Calu3 (cell line): ENCODE measurements around the gene STX8. TPM values are rescaled to one million over a fixed set of nuclear protein-coding genes. Genes with fewer than 3 reads are reported as not detected.

Experiments
- BruUV-seq: library from RNA; stranded (reverse); fragments of 400-500 nt; replicated peaks from 2 replicates; lab custom pipeline; 2021; lab: Mats Ljungman, UMichigan
- CTCF ChIA-PET: fragments of 300-600 bp; sonication (Branson Sonifier 250); formaldehyde crosslinking; loops from one replicate; lab custom pipeline; 2022; ENCODE audit warnings: antibody characterized with exemption; lab: Charles Lee
- DNase-seq: peaks from one replicate; pipeline ENCODE4 v3.0.0; 2022
- H3K27ac Mint-ChIP-seq: one replicate; pipeline ENCODE4 v1.8.0; 2022; ENCODE audit warnings: mixed read lengths; ENCODE audit not compliant: unreplicated experiment
- H3K27me3 Mint-ChIP-seq: one replicate; pipeline ENCODE4 v1.8.0; 2022; ENCODE audit warnings: mixed read lengths; ENCODE audit not compliant: unreplicated experiment
- H3K36me3 Mint-ChIP-seq: one replicate; pipeline ENCODE4 v1.8.0; 2022; ENCODE audit warnings: mild to moderate bottlenecking, moderate library complexity, mixed read lengths; ENCODE audit not compliant: insufficient read depth, unreplicated experiment
- H3K4me1 Mint-ChIP-seq: one replicate; pipeline ENCODE4 v1.8.0; 2022; ENCODE audit warnings: mild to moderate bottlenecking, low read depth, mixed read lengths; ENCODE audit not compliant: unreplicated experiment
- H3K4me3 Mint-ChIP-seq: one replicate; pipeline ENCODE4 v1.8.0; 2022; ENCODE audit warnings: mild to moderate bottlenecking, low read depth, moderate library complexity, mixed read lengths; ENCODE audit not compliant: unreplicated experiment
- H3K9me3 Mint-ChIP-seq: one replicate; pipeline ENCODE4 v1.8.0; 2022; ENCODE audit warnings: low read depth, mixed read lengths; ENCODE audit not compliant: unreplicated experiment
- intact Hi-C: fragments of 100-400 bp; cut with micrococcal nuclease; formaldehyde crosslinking; loops from one replicate; pipeline ENCODE4 v1.10.0; 2022; ENCODE audit not compliant: unreplicated experiment
- total RNA-seq: library from RNA; stranded (reverse); gene quantifications from 2 replicates; pipeline ENCODE4 v1.2.3, GENCODE V29; 2022
- TF ChIP-seq, protein P1 (sequence below): fragments of 200-600 bp; IDR thresholded peaks from one replicate; pipeline ENCODE4 v1.8.0; 2022; ENCODE audit warnings: antibody characterized with exemption; ENCODE audit not compliant: unreplicated experiment

STX8 gene
- total RNA-seq, 1 experiment from 2014 or later, result 32.4 TPM

DNA sequence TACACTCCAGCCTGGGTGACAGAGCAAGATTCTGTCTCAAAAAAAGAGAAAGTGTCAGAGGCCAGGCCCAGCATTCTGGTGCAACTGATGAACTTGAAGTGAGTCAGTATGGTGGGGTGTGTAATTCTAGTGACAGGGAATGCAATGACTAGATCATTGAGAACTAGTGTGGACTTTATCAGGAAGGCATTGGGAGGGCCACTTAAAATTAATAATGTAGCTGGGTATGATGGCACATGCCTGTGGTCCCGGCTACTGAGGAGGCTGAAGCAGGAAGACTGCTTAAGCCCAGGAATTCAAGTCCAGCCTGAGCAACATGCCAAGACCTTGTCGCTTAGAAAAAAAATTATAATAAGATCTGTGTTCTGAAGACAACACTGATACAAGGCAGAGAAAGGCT lies 90.8 kb downstream of the STX8 start:
- Mint-ChIP-seq H3K27ac (no peak overlapping the region), H3K4me3 (no peak overlapping the region), H3K36me3 (peaks cover 3% of the 10 kb centered on the region), H3K9me3 (no peaks in the 10 kb centered on the region), H3K4me1 (no peaks in the 10 kb centered on the region), H3K27me3 (no peaks in the 10 kb centered on the region)
- CTCF ChIA-PET, result no interaction called here
- TF ChIP-seq, protein P1, sequence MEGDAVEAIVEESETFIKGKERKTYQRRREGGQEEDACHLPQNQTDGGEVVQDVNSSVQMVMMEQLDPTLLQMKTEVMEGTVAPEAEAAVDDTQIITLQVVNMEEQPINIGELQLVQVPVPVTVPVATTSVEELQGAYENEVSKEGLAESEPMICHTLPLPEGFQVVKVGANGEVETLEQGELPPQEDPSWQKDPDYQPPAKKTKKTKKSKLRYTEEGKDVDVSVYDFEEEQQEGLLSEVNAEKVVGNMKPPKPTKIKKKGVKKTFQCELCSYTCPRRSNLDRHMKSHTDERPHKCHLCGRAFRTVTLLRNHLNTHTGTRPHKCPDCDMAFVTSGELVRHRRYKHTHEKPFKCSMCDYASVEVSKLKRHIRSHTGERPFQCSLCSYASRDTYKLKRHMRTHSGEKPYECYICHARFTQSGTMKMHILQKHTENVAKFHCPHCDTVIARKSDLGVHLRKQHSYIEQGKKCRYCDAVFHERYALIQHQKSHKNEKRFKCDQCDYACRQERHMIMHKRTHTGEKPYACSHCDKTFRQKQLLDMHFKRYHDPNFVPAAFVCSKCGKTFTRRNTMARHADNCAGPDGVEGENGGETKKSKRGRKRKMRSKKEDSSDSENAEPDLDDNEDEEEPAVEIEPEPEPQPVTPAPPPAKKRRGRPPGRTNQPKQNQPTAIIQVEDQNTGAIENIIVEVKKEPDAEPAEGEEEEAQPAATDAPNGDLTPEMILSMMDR, result no peak
- BruUV-seq, result no TSS peak
- no peak for DNase-seq
- intact Hi-C loops, result no loop called here

- H3K4me1 Mint-ChIP-seq, result no peaks in the 10 kb centered on the region
- no TSS peak for BruUV-seq
- CTCF ChIA-PET, result no interaction called here
- intact Hi-C loops, result no loop called here
- TF ChIP-seq, protein P1, result no peak
- H3K36me3 Mint-ChIP-seq, result peaks cover 4% of the 10 kb centered on the region
- no peaks in the 10 kb centered on the region for H3K9me3 Mint-ChIP-seq
- H3K4me3 Mint-ChIP-seq, result no peak overlapping the region
- H3K27ac Mint-ChIP-seq, result no peak overlapping the region
- no peaks in the 10 kb centered on the region for H3K27me3 Mint-ChIP-seq
- DNase-seq, result no peak
Measured at GRCh38 chr17:9479964-9480363, 95.7 kb downstream of the STX8 start.

GRCh38 chr17:9478889-9479288 lies 96.7 kb downstream of the STX8 start:
- intact Hi-C loops, result no loop called here
- no peaks in the 10 kb centered on the region for H3K9me3 Mint-ChIP-seq
- peaks cover 4% of the 10 kb centered on the region for H3K36me3 Mint-ChIP-seq

GRCh38 chr17:9475101-9475658 lies 100.4 kb downstream of the STX8 start:
- Mint-ChIP-seq H3K27ac (no peak overlapping the region), H3K27me3 (no peaks in the 10 kb centered on the region), H3K36me3 (peaks cover 4% of the 10 kb centered on the region), H3K4me3 (no peak overlapping the region), H3K9me3 (no peaks in the 10 kb centered on the region), H3K4me1 (no peaks in the 10 kb centered on the region)
- DNase-seq, result no peak
- CTCF ChIA-PET, result no interaction called here
- TF ChIP-seq, protein P1, result no peak
- intact Hi-C loops, result no loop called here
- no TSS peak for BruUV-seq

More at GRCh38 chr17:9478889-9479288, 96.7 kb downstream of the STX8 start:
- TF ChIP-seq, protein P1, result no peak
- DNase-seq, result no peak
- BruUV-seq, result no TSS peak
- H3K27ac Mint-ChIP-seq, result no peak overlapping the region
- H3K4me1 Mint-ChIP-seq, result no peaks in the 10 kb centered on the region
- H3K4me3 Mint-ChIP-seq, result no peak overlapping the region
- CTCF ChIA-PET, result no interaction called here
- no peaks in the 10 kb centered on the region for H3K27me3 Mint-ChIP-seq
